Activated CD4-positive, CD25-positive, alpha-beta regulatory T cell treated with anti-CD3 and anti-CD28 coated beads, Interleukin-2, amount 50 U/mL, for 16 hours (primary cell): Measurements from ENCODE around the gene ADD1.

Source experiments
- DNase-seq: peaks from one replicate; pipeline ENCODE4 v3.0.0-alpha.2; 2020; ENCODE audit warnings: low read depth, low spot score

Gene ADD1

DNA sequence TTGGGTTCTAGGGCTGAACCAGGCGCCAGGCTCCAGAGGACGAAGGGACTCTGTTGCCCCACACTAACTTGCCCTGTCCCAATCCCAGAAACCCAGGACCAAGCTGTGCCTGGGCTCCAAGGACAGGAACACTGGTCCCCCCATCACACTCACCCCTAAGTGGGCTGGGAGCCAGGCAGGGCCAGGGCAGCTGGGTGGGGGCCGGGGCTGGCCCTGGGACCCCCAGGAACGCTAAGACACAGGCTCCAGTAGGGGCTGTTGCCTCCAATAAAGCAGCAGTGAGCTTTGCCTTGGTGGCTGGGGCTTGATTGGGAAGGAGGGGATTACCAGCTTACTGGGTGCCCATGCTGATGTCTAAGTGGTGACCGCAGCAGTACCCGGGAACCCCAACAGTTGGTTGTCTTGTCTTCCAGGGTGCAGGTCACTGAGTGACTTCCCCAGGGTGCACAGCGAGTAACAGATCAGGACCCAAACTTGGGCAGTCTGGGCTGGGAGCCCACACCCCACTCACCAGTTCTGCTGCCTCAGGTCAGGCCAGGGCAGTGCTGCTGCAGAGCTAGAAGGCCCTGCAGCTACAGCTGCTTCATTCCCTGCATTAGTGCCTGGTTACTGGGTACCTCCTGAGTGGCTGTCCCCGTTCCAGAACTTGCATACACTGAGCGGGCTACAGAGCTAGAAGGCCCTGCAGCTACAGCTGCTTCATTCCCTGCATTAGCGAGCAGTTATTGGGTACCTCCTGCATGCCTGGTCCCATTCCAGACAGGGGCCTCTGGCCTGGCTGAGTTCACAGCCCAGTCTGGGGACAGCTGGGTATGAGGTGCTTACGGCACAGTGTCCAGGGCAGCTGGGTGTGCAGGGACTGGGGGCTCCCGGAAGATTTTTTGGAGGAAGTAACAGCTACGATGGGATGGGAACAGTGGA, 9.4 kb upstream of the ADD1 start:
- no peak for DNase-seq

GRCh38 chr4:2835978-2836377, 7.7 kb upstream of the ADD1 start:
- DNase-seq, result no peak

DNA sequence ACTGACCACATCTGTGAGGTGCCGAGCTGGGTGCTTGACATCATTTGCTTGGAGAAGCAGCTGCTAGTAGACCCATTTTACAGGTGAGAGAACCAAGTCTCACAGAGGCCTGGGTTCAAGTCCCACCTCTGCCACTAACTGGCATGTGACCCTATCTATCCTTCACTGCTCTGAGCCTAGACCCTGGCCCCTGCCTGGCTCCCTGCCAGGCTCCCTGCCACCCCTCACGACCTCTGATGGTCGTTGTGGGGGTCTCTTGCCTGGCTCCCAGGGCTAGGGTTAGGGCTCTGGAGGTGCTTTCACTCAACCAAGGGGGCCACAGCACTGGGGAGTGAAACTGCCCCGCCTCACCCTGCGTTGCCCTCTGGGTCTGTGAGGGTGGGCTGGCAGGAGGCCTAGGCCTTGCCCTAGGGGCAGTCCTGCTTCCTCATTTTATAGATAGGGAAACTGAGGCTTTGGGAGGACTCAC, 7.2 kb upstream of the ADD1 start:
- DNase-seq, result no peak

DNA sequence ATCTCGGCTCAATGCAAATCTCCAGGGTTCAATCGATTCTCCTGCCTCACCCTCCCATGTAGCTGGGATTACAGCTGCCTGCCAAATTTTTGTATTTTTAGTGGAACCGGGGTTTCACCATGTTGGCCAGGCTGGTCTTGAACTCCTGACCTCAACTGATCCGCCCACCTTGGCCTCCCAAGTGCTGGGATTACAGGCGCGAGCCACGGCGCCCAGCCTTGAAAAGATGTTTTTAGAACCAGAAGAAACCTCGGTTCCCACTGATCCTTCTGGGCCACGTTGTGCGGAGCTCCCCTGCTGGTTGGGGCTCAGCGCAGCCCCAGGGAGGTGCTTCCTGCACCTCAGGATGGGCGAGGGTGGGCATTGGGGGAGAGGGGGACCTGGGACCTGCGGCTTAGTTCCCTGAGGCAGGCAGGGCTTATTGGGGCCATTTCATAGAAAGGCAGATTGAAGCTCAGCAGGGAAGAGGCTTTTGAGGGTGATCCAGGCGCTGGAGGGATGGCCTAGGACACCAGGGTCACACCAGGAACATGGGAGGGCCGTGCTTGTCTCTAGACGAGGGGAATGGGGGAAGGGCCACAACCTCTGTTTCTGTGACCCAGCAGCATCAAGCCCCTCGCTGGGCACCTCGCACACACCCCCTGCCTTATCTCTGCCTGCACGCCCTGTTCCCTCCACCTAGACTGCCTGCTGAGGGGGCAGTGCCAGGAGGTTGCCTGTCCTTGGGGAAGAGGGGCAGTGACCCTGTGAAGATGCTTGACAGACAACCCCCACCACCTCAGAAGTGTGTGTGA, 6.3 kb upstream of the ADD1 start:
- DNase-seq, result no peak

DNA sequence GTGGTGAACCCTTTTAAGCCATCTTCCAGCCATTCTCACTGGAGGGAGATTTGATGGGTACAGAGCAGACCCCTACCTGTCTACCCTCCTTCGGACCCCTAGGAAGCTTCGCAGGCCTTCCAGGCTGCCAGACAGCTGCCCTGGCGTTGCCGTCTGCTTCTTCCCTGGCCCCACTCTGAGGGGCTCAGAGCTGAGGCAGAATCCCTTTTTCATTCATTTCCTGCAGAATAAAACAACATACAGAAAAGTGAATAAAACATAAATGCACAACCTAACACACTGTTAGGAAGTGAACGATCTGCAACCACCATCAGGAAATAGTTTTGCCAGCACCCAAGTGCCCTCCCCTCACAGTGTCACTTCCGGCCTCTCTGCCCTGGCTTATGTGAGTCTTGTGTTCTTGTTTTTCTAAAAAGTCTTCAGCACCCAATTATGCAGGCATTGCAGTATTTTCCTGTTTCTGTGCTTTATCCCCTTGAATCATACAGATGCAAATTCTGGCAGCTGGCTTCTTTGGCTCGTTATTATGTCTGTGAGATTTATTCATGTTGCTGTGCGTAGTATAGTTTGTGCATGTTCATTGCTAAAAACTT, 5.6 kb upstream of the ADD1 start:
- peak; percentile 54 for DNase-seq

GRCh38 chr4:2839060-2839459, 4.6 kb upstream of the ADD1 start:
- DNase-seq, result no peak

DNA sequence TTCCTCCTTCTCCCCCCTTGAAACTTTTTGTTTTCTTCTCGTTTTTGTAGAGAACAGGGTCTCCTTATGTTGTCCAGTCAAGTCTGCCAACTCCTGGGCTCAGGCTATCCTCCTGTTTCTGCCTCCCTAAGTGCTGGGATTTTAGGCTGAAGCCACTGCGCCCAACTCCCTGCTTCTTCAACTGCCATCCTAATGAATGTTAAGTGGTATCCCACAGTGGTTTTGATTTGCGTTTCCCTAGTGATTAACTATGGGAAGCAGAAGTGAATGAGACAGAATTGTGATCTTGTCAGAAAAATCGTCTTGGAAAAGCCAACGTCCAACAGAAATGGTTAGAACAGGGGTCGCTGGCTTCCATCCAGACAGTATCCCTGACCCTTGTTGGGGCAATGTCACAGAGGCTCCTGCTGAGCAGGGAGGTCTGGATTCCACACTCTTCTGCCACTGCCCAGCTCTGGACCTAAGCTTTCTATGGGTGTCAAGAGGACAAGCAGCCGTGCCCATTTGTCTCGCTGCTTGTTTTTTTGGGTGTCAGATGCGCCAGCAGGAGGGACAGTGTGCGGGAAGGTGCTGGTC, 869 bp upstream of the ADD1 start:
- no peak for DNase-seq

DNA sequence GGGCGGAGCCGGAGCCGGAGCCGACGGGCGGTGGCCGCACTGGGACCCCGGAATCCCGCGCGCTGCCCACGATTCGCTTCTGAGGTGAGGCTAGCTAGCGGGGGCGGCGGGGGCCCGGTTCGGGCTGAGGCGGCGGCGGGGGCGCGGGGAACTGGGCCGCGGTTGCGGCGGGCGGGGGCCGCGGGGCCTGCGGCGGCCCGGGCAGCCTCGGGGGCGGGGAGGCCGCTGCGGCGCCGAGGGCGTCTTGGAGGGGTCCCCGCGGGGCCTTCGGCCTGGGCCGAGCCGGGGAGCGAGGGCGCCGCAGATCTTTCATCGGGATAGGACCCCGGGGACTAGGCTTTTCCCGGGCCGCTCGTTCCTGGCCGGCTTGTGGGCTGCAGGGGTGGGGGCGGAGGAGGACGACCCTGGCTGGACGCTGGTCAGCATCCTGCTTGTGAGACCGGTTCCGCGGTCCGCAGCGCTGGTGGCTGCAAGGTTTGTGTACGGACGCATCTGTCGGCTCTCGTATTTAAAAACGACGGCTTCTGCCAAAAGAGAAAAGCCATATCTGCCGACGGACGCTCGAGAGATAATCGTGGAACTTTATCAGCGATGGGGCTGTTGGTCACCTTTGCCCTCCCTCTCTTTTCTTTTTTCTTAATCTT, 419 bp downstream of the ADD1 start:
- no peak for DNase-seq

- no peak for DNase-seq
Observed at GRCh38 chr4:2846172-2846571, 2.5 kb downstream of the ADD1 start.

- DNase-seq, result no peak
Observed at GRCh38 chr4:2847302-2847871, 3.7 kb downstream of the ADD1 start.

DNA sequence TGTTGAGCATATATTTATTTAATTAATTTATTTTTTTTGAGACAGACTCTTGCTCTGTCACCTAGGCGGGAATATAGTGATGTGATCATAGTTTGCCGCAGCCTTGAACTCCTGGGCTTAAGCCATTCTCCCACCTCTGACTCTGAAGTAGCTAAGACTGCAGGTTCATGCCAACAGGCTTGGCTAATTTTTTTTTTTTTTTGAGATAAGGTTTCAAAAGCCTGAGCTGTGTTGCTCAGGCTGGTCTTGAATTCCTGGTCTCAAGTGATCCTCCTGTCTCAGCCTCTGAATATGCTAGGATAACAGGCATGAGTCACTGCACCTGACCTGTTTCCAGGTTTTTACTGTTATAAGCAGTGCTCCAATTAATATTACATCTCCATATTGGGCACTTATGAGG, 4.8 kb downstream of the ADD1 start:
- no peak for DNase-seq

DNA sequence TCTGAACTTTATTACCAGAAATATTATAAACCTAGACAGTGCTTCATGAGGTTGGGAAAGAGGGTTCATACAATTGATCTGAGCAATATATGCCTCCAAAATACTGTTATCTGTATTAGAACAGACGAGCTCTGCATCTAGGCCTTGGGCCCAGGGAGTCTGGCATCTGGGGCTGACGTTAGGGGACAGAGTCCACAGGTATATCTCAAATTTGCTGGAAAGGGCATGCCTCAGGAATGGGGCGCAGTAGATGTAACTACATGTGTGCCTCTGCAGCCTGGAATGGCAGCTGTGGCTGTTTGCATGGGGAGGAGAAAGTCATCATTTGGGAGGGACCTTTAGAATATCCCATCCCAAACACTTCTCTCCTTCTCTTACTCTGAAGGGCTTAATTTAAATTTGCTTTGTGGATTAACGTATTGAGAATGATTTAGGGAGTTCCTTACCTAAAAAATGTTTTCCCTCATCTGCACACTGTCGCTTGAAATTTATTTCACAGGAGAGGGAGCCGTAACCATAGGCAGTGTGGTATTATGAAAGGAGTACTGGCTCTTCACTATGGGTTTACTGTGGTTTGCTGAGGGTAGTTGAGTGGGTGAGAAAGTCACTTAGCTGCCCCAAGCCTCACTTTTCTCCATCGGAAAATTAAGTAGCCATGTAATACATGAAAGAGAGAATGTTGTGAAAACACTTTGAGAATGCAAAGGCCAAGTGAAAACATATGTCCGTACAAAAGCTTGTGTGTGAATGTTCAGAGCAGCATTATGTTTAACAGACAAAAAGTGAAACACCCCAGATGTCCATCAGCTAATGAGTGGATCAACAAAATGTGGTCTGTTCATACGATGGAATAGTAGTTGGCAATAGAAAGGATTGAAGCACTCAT, 5.9 kb downstream of the ADD1 start:
- DNase-seq, result no peak

GRCh38 chr4:2850966-2851798, 7.5 kb downstream of the ADD1 start:
- no peak for DNase-seq

- DNase-seq, result no peak
Observed at GRCh38 chr4:2852481-2852921, 8.9 kb downstream of the ADD1 start.

- no peak for DNase-seq
Observed at GRCh38 chr4:2855584-2855983, 11.9 kb downstream of the ADD1 start.

GRCh38 chr4:2856266-2856665, 12.6 kb downstream of the ADD1 start:
- DNase-seq, result no peak

GRCh38 chr4:2857349-2857927, 13.8 kb downstream of the ADD1 start:
- DNase-seq, result no peak

DNA sequence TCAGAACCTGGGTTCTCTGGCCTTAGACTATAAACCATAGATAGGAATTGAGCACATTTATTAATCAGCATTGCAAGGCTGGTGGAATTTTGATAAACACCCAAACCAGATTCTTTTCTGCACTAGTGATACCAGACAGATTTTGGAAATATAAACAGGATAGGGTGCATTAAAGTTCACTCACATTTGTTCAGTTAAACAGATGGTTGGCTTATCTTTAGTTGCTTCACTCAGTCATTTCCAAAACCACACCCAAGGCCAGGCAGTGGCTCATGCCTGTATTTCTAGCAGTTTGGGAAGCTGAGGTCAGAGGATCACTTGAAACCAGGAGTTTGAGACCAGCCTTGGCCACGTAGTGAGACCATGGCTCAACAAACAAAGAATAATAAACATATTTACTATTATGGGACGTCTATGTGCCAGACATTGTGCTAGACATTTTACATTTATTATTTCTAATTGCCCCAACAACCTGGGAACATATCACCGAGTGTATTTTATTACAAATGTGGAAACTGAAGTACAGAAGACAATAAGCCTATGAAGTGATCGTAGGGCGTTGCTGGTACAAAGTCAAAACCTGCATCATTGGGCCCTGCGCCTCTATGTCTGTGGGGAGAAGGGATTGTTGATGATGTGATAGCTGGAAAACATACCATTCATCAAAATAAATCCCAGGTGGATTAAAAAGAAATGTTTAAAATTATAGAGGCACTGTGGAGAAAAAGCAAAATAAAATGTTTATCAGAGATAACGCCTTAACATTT, 15.0 kb downstream of the ADD1 start:
- DNase-seq, result no peak
